GM12873 (cell line): ENCODE measurements around the gene TRIM44.

Experiments used
- CTCF ChIP-seq: IDR thresholded peaks from 2 replicates; pipeline ENCODE4 v1.5.1; 2012; ENCODE audit warnings: low read depth, mild to moderate bottlenecking, moderate library complexity, low read length, control low read depth; ENCODE audit not compliant: insufficient read depth; ENCODE audit errors: missing control alignments

TRIM44 gene

GRCh38 chr11:35635933-35636332, 26.6 kb upstream of the TRIM44 start:
- no peak for TF ChIP-seq CTCF

- TF ChIP-seq CTCF = no peak
Observed at GRCh38 chr11:35639591-35640179, 22.9 kb upstream of the TRIM44 start.

DNA sequence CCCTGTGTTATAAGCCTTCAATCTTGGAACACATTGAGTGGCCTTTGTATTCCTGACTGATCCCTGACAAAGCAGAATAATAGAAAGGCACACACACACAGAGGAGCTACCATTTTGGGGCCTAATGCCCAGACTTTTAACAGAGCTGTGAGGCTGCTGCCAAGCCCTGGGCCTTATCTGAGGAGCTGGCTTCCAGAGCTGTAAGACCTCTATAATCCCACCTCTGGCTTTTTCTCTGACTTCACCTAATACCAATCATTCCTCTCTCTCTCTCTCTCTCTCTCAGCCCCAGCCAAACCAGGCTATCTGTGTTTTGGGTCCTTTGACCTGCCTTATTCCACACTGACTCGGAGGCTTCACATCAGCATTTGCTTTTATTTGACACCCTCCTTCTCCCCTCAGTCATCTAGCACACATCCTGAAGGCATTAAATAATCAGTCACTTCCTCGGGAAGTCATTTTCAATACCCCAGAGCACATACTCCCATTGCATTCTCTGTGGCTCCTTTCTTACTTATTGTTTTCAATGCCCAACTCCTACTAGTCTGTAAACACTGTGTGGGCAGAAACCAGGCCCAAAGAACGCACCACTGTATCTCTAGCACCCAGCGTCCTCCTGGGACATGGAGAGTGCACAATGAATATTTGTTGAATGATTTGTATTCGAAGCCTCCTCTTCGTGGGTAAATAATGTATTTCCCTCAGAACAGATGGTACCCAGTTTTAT, 21.2 kb upstream of the TRIM44 start:
- no peak for TF ChIP-seq CTCF

DNA sequence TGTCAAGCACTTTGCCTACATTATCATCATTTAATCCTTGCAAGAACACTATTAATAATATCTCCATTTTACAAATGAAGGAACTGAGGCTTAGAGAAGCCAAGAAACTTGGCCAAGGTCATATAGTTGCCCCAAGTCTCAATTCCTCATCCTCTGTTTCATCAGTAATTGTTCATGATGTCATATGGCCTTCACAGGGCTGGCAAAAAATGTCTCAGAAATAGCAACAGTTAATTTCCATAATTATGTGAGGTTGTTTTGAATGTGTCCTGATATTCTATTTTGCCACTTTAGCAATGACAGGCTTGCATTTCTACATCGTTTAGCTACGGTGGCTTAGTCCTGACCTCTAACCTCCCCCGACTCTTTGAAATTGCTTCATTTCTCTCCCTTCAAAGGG, 20.6 kb upstream of the TRIM44 start:
- no peak for TF ChIP-seq CTCF

GRCh38 chr11:35647421-35648093, 15.0 kb upstream of the TRIM44 start:
- no peak for TF ChIP-seq CTCF

DNA sequence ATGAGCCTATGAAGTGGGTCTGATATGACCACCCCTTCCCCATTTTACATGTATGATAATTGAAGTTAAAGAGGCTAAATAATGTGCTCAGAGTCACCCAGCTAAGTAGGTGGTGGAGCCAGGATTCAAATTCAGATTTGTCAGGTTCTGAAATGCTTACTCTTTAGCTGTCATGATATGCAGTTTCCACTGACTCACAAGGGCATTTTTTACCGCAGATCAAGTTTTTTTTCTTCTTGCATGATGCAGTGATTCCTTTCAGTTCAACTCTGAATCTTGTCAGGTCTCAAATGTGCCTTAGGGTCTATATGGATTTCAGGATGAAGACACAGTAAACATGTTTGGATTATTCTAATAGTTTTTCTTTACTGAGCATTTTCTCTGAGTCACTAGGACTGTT, 12.6 kb upstream of the TRIM44 start:
- TF ChIP-seq CTCF = no peak

DNA sequence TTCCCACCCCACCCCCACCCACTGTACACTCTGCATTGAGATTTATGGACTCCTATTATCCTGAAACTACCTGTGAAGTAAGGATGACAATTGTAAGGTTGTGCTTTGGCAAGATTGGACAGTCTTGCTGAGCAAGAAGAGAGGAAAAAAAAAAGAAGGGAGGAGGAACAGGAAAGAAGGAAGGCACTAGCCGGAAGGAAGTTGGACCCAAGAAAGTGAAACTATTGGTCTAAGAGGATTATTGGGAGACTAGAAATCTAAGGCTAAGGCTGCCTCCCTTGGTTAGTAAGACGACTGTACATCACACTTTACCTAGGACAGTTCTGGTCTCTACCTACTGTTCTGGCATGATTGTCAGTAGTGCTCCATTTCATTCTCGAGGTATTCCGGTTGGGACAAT, 12.1 kb upstream of the TRIM44 start:
- no peak for TF ChIP-seq CTCF
